SU-DHL-6 (cell line): Measurements from ENCODE around the gene SLC25A40.

ENCODE experiments used
- H2AFZ ChIP-seq: fragments of 200-600 bp; sonication (generic); 2 replicates; pipeline ENCODE4 v1.6.1; 2014; ENCODE audit warnings: low read depth, mild to moderate bottlenecking, moderate library complexity, mixed read lengths, antibody characterized with exemption, low read length; ENCODE audit not compliant: severe bottlenecking
- H3F3A ChIP-seq: fragments of 200-600 bp; shearing (Covaris generic); 2 replicates; pipeline ENCODE4 v1.6.0; 2016; ENCODE audit warnings: antibody characterized with exemption, mild to moderate bottlenecking; ENCODE audit not compliant: insufficient read depth
- H3K27ac ChIP-seq: fragments of 200-600 bp; sonication (generic); 2 replicates; pipeline ENCODE4 v1.5.1; 2016; ENCODE audit warnings: low read depth, mild to moderate bottlenecking, low read length, moderate library complexity, mixed read lengths
- H3K27me3 ChIP-seq: fragments of 200-600 bp; sonication (generic), shearing (Covaris generic); 2 replicates; pipeline ENCODE4 v1.6.0; 2014; ENCODE audit warnings: mild to moderate bottlenecking, low read length
- H3K36me3 ChIP-seq: fragments of 200-600 bp; sonication (generic); 2 replicates; pipeline ENCODE4 v1.6.1; 2014; ENCODE audit warnings: mild to moderate bottlenecking, low read length, mixed read lengths
- H3K4me2 ChIP-seq: fragments of 300-600, 200-600 bp; shearing (Covaris generic), sonication (generic); 2 replicates; pipeline ENCODE4 v1.6.0; 2014; ENCODE audit warnings: low read length, low read depth, mild to moderate bottlenecking; ENCODE audit not compliant: poor library complexity, severe bottlenecking
- H3K4me3 ChIP-seq: fragments of 200-600 bp; sonication (generic); 2 replicates; pipeline ENCODE4 v1.5.1; 2014; ENCODE audit warnings: antibody characterized with exemption, low read length, mild to moderate bottlenecking, mixed read lengths; ENCODE audit not compliant: insufficient read depth, poor library complexity, severe bottlenecking
- H3K79me2 ChIP-seq: fragments of 200-600 bp; sonication (generic); 2 replicates; pipeline ENCODE4 v1.6.1; 2014; ENCODE audit warnings: mild to moderate bottlenecking, low read length, moderate library complexity; ENCODE audit not compliant: insufficient read depth
- H3K9ac ChIP-seq: fragments of 200-600 bp; sonication (generic); 2 replicates; pipeline ENCODE4 v1.7.0; 2014; ENCODE audit warnings: mild to moderate bottlenecking, low read length
- H3K9me2 ChIP-seq: fragments of 200-600 bp; sonication (generic); replicated peaks from 2 replicates; pipeline ENCODE4 v1.6.1; 2014; ENCODE audit warnings: low read length; ENCODE audit not compliant: insufficient read depth
- H3K9me3 ChIP-seq: fragments of 200-600 bp; sonication (generic); 2 replicates; pipeline ENCODE4 v1.6.1; 2014; ENCODE audit warnings: low read length, mixed read lengths; ENCODE audit not compliant: insufficient read depth
- H4K20me1 ChIP-seq: fragments of 200-600 bp; sonication (generic); 2 replicates; pipeline ENCODE4 v1.6.1; 2014; ENCODE audit warnings: low read depth, mild to moderate bottlenecking, antibody characterized with exemption, low read length, moderate library complexity, mixed read lengths
- EZH2phosphoT487 ChIP-seq: fragments of 200-600 bp; sonication (generic), shearing (Covaris generic); conservative IDR thresholded peaks from 2 replicates; pipeline ENCODE4 v1.6.1; 2018; ENCODE audit warnings: mild to moderate bottlenecking, antibody characterized with exemption, low read length, moderate library complexity, mixed read lengths
- TF ChIP-seq, protein P1 (sequence below): fragments of 200-600 bp; sonication (generic); IDR thresholded peaks from one replicate; pipeline ENCODE4 v1.5.1; 2017; ENCODE audit warnings: antibody characterized with exemption, mild to moderate bottlenecking, low read length, moderate library complexity; ENCODE audit not compliant: insufficient read depth, poor library complexity, severe bottlenecking

Gene SLC25A40

GRCh38 chr7:87806150-87806549 is 70.0 kb downstream of the SLC25A40 start:
- Histone ChIP-seq H4K20me1 (no peaks in the 10 kb centered on the region), H3K79me2 (no peaks in the 10 kb centered on the region), H3K9me2 (no peaks in the 10 kb centered on the region), H3F3A (no peaks in the 10 kb centered on the region), H3K27ac (no peak overlapping the region), H3K4me2 (no peak overlapping the region), H2AFZ (no peak overlapping the region), H3K27me3 (no peaks in the 10 kb centered on the region), H3K36me3 (no peaks in the 10 kb centered on the region), H3K9ac (no peak overlapping the region), H3K4me3 (no peak overlapping the region), H3K9me3 (no peaks in the 10 kb centered on the region)
- TF ChIP-seq EZH2phosphoT487, result no peak
- TF ChIP-seq, protein P1, sequence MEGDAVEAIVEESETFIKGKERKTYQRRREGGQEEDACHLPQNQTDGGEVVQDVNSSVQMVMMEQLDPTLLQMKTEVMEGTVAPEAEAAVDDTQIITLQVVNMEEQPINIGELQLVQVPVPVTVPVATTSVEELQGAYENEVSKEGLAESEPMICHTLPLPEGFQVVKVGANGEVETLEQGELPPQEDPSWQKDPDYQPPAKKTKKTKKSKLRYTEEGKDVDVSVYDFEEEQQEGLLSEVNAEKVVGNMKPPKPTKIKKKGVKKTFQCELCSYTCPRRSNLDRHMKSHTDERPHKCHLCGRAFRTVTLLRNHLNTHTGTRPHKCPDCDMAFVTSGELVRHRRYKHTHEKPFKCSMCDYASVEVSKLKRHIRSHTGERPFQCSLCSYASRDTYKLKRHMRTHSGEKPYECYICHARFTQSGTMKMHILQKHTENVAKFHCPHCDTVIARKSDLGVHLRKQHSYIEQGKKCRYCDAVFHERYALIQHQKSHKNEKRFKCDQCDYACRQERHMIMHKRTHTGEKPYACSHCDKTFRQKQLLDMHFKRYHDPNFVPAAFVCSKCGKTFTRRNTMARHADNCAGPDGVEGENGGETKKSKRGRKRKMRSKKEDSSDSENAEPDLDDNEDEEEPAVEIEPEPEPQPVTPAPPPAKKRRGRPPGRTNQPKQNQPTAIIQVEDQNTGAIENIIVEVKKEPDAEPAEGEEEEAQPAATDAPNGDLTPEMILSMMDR, result no peak

DNA sequence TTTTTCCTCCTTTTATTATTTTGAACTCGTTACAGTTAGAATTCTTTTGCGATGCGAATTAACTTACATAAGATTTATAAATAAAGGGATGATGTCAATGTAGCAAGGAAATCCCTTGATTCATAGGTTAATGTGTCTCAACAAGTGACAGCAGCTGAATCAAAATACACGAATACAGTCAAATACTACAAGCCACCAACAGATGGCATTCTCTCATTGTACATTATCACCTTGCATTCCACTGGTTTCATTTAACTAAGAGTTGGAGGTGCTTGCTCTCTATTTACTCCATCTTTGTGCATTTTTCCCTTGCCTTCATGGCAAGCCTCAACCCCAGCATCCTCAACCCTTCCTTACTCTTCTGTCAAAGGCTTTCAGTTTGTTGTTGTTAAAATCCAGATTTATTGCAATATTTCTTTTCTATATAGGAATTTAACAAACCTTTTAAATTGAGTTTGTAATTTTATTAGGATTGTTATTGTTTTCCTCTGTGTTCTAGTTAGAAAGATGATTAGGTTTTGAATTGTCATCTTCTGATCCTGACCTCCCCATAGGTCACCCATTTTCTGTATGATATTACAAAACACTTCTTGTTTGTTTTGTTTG is 78.3 kb downstream of the SLC25A40 start:
- H2AFZ ChIP-seq, result no peak overlapping the region
- no peaks in the 10 kb centered on the region for H4K20me1 ChIP-seq
- no peaks in the 10 kb centered on the region for H3K79me2 ChIP-seq
- H3K27ac ChIP-seq, result no peak overlapping the region
- H3K9ac ChIP-seq, result no peak overlapping the region
- no peak overlapping the region for H3K4me3 ChIP-seq
- H3F3A ChIP-seq, result no peaks in the 10 kb centered on the region; the same call in 1 of the 2 replicates
- H3K36me3 ChIP-seq, result no peaks in the 10 kb centered on the region
- TF ChIP-seq, protein P1, result peak; percentile 72
- no peak for TF ChIP-seq EZH2phosphoT487
- no peaks in the 10 kb centered on the region for H3K9me3 ChIP-seq
- no peak overlapping the region for H3K4me2 ChIP-seq
- H3K9me2 ChIP-seq, result no peaks in the 10 kb centered on the region
- no peaks in the 10 kb centered on the region for H3K27me3 ChIP-seq

DNA sequence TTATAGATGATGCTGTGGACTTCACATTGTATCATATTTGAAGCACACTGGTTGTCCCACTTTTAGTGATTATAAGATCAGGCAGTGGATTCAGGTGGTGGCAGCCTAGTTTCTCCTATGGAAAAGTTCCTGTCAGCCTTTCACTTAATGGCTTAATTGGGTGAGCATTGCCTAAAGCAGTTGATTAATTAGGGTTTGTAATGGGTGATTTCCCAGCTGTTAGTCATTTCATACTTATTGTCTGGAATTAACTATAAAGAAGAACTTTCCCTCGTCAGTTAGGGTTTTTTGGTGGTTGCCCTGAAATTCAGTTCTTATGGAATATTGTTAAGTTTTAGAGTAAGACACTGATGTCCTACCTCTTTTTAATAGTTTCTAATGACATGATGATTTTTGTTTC is 78.8 kb downstream of the SLC25A40 start:
- no peaks in the 10 kb centered on the region for H3K36me3 ChIP-seq
- no peak overlapping the region for H3K27ac ChIP-seq
- H3K9ac ChIP-seq, result no peak overlapping the region
- H3K79me2 ChIP-seq, result no peaks in the 10 kb centered on the region
- H4K20me1 ChIP-seq, result no peaks in the 10 kb centered on the region
- no peaks in the 10 kb centered on the region for H3K9me2 ChIP-seq
- H3K27me3 ChIP-seq, result no peaks in the 10 kb centered on the region
- TF ChIP-seq, protein P1, result no peak
- TF ChIP-seq EZH2phosphoT487, result no peak
- H2AFZ ChIP-seq, result no peak overlapping the region
- no peak overlapping the region for H3K4me3 ChIP-seq
- H3K9me3 ChIP-seq, result no peaks in the 10 kb centered on the region
- no peaks in the 10 kb centered on the region; the same call in 1 of the 2 replicates for H3F3A ChIP-seq
- H3K4me2 ChIP-seq, result no peak overlapping the region
